HG03575 (cell line): ENCODE measurements around the gene ZNF518B.
A peak's percentile ranks its signal among the peaks of the same experiment; 100 is the strongest.
"Not testable (repeated sequence)": the region's sequence is repeated elsewhere in the genome, so short reads cannot be mapped to it uniquely, and the experiment has no call there.

Experiments used
- ATAC-seq: cut with Tn5 transposase; IDR thresholded peaks from one replicate; pipeline ENCODE4 v1.9.1; 2021; ENCODE audit not compliant: unreplicated experiment, insufficient number of reproducible peaks, low FRiP score; ENCODE audit errors: extremely low read depth

Gene ZNF518B

DNA sequence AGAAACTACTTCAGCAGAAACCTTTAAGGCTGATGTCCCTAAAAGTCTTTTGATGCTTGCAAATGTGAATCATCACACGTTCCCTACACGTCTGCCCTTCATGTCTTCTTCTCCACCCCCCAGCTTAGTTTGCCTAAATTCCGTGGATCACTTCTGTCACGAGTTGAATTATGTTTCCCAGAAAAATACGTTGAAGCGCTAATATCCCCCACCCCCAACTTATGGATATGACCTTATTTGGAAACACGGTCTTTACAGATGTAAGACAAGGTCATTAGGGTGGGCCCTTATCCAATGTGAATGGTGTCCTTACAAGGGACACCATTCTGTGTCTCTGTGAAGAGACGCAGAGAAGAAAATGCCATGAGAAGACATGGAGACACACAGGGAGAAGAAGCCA lies 2.1 kb upstream of the ZNF518B start:
- ATAC-seq, result no peak

DNA sequence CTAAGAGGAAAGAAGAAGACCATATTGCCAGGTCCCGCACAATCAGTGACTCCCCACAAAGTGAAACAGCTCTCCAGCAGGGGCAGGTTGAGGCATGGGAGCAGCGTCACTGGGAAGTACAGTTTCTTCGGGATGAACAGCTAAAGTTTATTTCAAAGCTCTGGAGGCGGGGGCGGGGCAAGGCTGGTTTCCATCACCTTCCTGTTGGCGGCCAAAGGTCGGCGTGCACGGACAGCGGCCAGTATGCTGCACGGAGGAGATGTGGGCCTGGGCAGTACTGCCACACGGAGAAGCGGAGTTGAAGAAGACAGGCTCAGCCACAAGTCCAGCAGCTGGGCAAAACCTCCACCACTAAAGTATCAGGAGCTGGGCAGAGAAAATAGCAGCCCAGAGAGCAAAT lies 951 bp upstream of the ZNF518B start:
- ATAC-seq, result no peak

- ATAC-seq, result no peak
Measured at GRCh38 chr4:10456595-10457254, 501 bp downstream of the ZNF518B start.

GRCh38 chr4:10456260-10456594 lies 999 bp downstream of the ZNF518B start:
- ATAC-seq, result no peak

- no peak for ATAC-seq
Measured at GRCh38 chr4:10455133-10455532, 2.1 kb downstream of the ZNF518B start.

- ATAC-seq, result no peak
Measured at GRCh38 chr4:10454726-10455125, 2.5 kb downstream of the ZNF518B start.

GRCh38 chr4:10454121-10454520 lies 3.1 kb downstream of the ZNF518B start:
- no peak for ATAC-seq

DNA sequence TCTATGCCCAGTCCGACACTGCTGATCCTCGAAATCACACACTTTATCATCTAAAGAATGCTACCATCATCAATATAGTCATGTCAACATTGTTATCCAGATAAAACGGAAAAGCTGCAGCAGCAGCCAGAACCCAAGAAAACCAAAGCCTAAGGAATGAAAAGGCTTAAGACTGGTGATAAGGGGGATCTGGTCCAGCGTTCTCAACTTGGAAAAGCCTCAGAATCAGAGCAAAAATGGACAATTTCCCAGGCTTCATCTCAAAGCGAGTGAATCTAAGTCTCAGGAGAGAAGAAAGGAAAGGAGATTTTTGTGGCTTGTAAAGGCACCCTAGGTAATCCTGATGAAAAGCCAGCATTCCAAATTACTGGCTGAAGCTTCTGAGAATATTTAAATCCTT lies 8.2 kb downstream of the ZNF518B start:
- ATAC-seq, result no peak

- no peak for ATAC-seq
Measured at GRCh38 chr4:10442976-10443375, 14.2 kb downstream of the ZNF518B start.

DNA sequence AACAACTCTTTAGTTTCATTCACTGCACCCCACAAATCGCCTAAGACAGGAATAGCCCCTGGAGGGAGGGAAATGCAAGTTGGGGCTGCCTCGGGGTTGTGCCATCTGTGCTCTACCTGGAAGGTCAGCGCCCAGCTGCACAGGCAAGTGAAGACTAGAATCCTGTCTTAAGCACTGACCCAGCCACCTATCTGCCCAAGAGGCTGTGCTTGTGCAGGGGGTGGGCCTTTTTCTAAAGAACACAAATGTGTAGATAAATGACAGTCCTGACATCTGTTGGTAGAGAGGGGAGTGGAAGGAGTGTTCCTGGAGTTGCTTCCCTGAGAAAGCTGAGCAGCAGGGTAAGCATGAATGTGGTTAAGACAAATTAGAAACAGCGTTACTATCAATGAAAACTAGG lies 15.7 kb downstream of the ZNF518B start:
- ATAC-seq, result no peak

- ATAC-seq, result no peak
Measured at GRCh38 chr4:10438924-10439323, 18.3 kb downstream of the ZNF518B start.

DNA sequence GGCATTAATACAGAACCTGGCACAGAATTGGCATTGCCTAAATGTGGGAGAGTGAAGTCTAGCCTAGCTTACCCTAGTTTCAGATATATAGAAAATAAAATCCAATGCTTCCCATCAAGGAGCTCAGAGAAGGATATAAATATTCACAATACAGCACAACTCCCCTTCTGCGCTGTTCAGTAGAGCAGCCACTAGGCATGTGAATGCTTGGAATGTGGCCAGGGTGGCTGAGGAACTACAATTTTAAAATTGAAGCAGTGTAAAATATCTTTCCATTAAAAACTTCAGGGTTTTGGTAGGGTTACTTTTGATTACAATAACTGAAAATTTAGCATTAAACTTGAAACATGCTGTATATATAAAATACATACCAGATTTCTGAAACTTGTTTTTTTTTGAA lies 19.5 kb downstream of the ZNF518B start:
- no peak for ATAC-seq

GRCh38 chr4:10427680-10428079 lies 29.5 kb downstream of the ZNF518B start:
- ATAC-seq, result not testable (repeated sequence)

- no peak for ATAC-seq
Measured at GRCh38 chr4:10421344-10422055, 35.7 kb downstream of the ZNF518B start.

- no peak for ATAC-seq
Measured at GRCh38 chr4:10417740-10418139, 39.5 kb downstream of the ZNF518B start.

GRCh38 chr4:10416441-10416840 lies 40.8 kb downstream of the ZNF518B start:
- no peak for ATAC-seq

DNA sequence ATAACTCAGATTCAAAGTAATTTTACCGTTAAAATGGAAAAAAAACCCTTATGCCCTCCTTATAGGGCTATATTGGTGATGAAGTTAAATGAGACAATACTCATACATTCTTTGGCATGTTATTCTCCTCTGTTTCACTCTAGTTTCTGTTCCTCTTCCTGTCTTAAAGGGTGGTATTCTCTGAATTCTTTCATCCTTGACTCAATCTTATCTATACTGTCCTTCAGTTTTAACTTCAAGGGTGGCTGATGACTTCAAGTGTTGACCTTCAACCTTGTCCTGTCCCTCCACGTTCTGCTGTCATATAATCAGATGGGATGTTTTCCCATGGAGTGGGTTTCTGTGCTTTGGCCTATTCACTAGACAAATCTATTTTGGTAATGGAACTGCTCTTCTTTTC lies 44.0 kb downstream of the ZNF518B start:
- peak; percentile 98 for ATAC-seq

DNA sequence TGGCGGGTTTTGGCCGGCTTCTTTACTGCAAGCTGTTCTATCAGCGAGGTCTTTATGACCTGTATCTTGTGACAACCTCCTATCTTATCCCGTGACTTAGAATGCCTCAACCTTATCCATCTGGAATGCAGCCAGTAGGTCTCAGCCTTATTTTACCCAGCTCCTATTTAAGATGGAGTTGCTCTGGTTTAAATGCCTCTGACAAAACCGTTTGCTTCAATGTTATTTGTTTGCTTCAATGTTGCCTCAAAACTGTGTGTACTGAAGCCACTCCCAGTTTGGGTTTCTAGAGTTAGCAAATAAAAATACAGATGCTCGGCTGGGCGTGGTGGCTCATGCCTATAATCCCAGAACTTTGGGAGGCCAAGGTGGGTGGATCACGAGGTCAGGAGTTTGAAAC lies 51.6 kb downstream of the ZNF518B start:
- ATAC-seq, result no peak

DNA sequence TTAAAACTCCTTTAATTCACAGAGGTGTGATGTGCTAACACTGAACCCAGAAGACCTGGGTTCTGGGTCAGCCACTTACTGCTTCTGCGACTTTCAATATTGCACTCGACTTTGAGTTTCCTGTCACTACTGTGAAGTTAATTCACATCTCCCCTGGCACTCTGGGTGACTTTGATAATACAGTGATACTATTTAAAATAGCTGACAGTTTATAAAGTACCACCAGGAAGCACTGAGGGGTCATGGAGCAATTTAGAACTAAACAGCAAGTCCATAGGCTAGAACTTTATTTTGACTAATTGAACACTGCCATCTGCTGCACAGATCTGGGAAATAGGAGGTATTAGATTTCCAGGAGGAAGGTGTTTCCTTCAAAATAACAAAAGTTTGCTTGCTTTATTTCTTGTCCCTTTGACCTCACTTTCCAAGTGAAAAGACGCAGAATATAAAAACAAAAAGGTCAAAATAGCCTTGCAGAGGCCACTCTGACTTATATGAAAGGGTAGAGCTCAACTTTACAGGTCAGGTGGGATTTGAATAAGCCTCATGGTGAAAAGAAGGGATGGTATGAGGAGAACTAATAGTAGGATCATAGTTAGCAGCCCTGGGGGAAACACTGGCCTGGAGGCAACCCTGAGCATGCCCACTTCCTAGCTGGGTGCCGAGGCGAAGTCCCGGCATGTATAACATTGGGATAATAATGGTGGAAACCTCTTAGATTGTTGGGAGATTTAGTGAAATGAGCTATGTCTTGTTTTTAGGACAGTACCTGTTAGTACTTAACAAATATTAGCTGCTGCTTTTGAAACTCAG lies 53.4 kb downstream of the ZNF518B start:
- no peak for ATAC-seq

DNA sequence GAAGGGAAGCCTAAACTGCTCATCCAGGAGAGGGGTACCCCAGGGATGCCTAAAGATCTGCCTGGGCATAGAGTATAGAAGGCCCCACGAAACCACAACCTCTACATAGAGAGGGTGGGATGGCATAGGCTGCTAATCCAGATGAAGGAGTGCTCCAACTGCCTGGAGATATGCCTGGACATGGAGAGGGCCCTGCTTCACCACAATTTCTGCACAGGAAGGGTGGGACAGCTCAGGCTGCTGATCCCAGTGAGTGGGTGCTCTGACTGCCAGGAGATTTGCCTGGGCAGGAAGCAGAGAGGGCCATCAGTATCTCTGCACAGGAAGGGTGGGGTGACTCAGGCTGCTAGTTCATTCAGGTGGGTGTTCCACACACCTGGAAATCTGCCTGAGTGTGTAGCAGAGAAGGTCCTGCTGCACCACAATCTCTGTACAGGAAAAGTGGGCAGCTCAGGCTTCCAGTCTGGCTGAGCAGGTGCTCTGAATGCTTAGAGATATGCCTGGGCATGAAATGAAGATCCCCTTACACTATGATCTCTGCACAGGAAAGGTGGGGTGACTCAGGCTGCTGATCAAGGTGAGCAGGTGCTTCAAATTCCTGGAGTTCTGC lies 61.1 kb downstream of the ZNF518B start:
- ATAC-seq, result no peak
